GM19452 (cell line): ENCODE measurements around the gene UBE2E2.

ENCODE experiments used
- ATAC-seq: cut with Tn5 transposase; IDR thresholded peaks from one replicate; pipeline ENCODE4 v1.9.1; 2021; ENCODE audit not compliant: unreplicated experiment

The UBE2E2 gene

GRCh38 chr3:23272820-23273219 is 69.7 kb downstream of the UBE2E2 start:
- ATAC-seq = no peak

- no peak for ATAC-seq
Observed at GRCh38 chr3:23275061-23275460, 71.9 kb downstream of the UBE2E2 start.

- ATAC-seq = no peak
Observed at GRCh38 chr3:23275814-23276213, 72.7 kb downstream of the UBE2E2 start.

GRCh38 chr3:23276913-23277658 is 74.0 kb downstream of the UBE2E2 start:
- no peak for ATAC-seq

GRCh38 chr3:23277688-23278087 is 74.6 kb downstream of the UBE2E2 start:
- ATAC-seq = no peak

- no peak for ATAC-seq
Observed at GRCh38 chr3:23283625-23284024, 80.5 kb downstream of the UBE2E2 start.

- ATAC-seq = no peak
Observed at GRCh38 chr3:23288286-23288685, 85.2 kb downstream of the UBE2E2 start.

GRCh38 chr3:23288715-23289114 is 85.6 kb downstream of the UBE2E2 start:
- no peak for ATAC-seq

GRCh38 chr3:23292432-23292831 is 89.3 kb downstream of the UBE2E2 start:
- no peak for ATAC-seq

GRCh38 chr3:23294770-23295387 is 91.8 kb downstream of the UBE2E2 start:
- peak; percentile 58 for ATAC-seq

GRCh38 chr3:23301819-23302218 is 98.7 kb downstream of the UBE2E2 start:
- no peak for ATAC-seq

GRCh38 chr3:23302271-23302670 is 99.1 kb downstream of the UBE2E2 start:
- ATAC-seq = no peak

- ATAC-seq = no peak
Observed at GRCh38 chr3:23303601-23304217, 100.6 kb downstream of the UBE2E2 start.

- ATAC-seq = no peak
Observed at GRCh38 chr3:23304424-23304823, 101.3 kb downstream of the UBE2E2 start.

- no peak for ATAC-seq
Observed at GRCh38 chr3:23308986-23309625, 106.0 kb downstream of the UBE2E2 start.

- no peak for ATAC-seq
Observed at GRCh38 chr3:23312866-23313265, 109.7 kb downstream of the UBE2E2 start.

GRCh38 chr3:23314981-23315762 is 112.0 kb downstream of the UBE2E2 start:
- no peak for ATAC-seq

GRCh38 chr3:23316924-23317323 is 113.8 kb downstream of the UBE2E2 start:
- ATAC-seq = no peak

GRCh38 chr3:23319366-23320312 is 116.5 kb downstream of the UBE2E2 start:
- ATAC-seq = no peak
